GM18502 (cell line): ENCODE results near the gene P2RX6.

Source experiments
- ATAC-seq: cut with Tn5 transposase; IDR thresholded peaks from one replicate; pipeline ENCODE4 v1.9.1; 2021; ENCODE audit warnings: mild to moderate bottlenecking; ENCODE audit not compliant: unreplicated experiment, poor library complexity

P2RX6 gene

GRCh38 chr22:21010426-21011113 is 4.4 kb upstream of the P2RX6 start:
- no peak for ATAC-seq

DNA sequence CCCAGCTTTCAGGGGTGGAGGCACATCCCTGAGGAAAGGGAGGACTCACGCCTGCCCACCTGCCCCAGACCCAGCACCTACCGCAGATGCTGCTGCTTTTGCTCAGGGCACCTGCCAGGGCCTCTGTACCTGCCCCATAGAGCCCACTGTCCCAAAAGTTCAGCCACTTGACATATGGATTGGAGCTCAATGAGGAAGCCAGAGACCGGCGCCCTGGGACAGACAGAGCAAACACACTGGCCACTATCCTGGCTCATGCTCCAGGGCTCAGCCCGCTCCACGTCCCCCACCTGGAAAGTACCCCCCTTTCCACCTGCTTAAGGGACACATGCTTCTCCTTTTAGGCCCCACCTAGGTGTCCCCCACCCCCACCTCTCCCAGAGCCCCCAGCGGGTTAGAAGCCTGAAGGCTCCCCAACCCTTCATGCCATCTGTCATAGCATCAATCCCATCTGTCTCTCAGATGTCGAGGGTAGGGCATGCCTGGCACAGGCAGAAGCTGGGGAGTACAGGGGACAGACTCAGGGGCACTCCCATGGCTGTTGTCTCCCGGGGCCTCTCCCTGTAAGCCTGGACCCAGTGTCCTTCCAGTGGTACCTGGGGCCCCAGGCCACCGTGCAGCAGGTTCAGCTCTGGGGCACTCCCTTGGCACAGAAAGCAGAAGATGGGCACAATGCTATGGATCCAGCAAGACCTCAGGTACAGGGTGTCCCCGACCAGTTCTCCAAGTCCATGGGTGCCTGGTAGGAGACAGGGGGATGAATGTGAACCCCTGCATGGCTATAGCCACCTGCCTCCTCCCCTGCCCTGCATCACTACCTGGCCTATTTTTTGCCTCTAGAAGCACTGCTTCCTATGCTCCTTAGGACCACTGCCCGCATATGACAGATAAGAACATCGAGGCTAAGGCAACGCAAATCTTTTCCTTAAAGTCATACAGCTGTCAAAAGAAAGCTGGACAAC is 2.2 kb upstream of the P2RX6 start:
- no peak for ATAC-seq

DNA sequence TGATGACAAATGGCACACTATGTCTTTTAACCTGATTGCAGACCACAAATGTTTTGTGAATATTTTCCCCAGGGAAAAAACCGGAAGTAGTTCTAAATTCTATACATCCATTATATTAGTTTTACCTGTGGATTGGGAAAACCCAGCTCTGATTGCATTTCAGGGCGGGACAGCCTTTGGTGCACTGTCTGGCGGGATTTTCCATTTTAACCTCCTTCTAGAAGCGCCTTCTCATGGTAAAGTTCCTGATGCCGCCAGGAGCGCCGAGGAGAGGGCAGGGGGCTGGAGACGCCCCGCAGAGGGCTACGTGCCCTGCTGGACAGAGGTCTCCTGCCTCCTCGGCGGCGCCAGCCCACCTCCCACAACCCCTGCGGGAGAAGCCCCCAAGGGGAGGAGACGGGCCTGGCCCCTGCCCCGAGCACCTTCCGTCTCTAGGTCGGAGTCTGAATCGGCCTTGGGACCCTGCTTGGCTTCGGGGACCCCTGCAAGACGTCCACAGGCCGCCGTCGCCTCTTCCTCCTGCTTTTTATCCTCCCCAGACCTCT is 1.2 kb upstream of the P2RX6 start:
- ATAC-seq: peak; percentile 21

DNA sequence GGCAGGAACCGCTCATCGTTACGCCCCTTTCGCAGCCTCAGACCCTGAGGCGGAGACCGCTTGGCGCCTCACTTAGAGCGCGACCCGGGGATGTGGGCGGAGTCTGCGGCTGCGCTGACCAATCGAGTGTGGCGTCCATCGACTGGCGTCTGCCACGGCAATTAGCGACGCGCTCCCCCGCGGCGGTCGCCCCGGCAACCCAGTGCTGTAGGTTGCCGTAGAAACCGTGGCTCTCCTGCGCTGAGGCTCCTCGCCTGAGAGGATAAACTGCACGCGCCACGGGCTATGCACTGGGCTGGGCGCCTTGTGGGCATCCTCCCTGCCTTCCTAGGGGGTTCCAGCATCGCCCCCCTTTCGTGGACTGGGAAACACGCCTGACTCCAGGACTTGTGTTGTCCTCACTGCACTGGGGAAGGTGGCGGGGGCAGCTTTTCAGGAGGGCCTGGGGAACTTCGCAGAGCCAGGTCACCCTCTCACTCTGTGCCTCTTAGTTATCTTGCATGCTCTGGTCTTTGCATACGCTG is 701 bp upstream of the P2RX6 start:
- ATAC-seq: peak; percentile 87

DNA sequence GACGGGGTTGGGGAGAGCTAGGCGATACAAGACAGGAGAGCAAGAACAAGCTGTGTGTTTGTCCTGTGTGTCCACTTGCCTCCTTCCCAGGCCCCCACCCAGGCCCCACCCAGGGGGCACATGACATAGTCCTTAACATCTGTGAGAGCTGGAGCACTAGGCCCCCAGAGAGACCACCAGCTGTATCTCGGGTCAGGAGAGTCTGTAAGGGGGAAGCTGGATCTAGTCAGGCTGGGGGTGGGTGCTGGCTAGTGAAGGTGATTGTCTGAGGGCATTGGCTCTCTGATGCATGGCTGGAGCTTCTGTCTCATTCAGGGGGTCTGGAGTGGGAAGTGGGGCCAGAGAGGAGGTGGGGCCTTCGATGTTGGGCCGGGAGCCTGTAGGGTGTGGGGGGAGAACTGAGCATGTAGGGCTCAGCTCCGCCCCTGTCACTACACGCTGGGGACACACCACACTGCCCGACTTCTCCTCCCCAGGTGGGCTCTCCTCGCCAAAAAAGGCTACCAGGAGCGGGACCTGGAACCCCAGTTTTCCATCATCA is 571 bp downstream of the P2RX6 start:
- no peak for ATAC-seq

DNA sequence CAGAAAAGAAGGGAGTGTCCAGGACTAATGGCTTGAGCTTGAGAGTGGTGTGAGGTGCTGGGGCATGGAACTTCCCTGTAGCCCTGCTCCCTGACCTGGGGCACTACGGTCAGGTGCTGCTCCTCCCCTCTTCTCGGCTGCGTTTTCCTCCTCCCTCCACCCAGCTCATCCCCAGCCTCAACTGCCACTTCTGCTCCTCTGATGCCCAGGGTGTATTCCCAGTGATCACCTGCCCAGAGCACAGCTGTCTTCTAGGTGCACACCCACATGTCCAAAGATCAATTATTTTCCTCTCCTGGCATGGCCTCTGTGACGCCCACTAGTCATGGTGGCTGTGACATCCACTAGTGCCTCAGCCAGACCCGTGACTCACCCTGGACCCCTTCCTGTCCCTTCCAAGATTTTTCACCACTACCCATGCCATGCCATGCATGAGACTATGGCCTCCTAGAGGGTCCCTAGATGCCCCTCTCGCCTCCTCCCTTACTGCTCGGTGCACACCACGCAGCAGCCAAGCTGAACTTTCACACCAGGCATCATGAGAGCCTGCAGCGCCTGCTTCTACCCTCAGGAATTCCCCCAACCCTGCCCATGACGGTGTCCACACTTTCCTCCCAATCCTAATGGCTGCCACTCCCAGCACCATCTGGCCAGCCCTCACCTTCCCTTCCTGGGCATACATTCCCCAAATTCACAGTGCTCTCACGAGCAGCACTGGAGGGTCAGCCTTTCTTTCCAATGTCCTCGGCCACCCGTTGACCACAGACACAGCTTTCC is 1.9 kb downstream of the P2RX6 start:
- ATAC-seq: no peak

- ATAC-seq: no peak
Measured at GRCh38 chr22:21018314-21018713, 3.3 kb downstream of the P2RX6 start.

GRCh38 chr22:21020802-21021429 is 6.0 kb downstream of the P2RX6 start:
- no peak for ATAC-seq

DNA sequence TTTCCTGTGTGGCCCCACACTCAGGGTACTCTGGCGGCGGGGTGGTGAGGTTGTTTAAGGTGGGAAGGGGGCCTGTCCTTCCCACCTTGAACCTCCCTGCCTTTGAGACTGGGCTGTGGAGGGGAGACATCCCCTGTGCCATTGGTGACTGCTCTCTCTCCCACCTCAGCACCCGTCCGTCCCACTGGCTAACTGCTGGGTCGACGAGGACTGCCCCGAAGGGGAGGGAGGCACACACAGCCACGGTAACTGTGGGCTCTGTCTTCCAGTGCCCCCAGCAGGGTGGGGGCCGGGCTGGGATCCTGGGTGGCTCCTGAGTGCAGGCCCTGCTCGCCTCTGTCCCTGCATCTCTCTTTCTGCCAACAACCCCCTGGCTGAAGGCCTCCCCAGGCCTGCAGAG is 7.5 kb downstream of the P2RX6 start:
- ATAC-seq: no peak

DNA sequence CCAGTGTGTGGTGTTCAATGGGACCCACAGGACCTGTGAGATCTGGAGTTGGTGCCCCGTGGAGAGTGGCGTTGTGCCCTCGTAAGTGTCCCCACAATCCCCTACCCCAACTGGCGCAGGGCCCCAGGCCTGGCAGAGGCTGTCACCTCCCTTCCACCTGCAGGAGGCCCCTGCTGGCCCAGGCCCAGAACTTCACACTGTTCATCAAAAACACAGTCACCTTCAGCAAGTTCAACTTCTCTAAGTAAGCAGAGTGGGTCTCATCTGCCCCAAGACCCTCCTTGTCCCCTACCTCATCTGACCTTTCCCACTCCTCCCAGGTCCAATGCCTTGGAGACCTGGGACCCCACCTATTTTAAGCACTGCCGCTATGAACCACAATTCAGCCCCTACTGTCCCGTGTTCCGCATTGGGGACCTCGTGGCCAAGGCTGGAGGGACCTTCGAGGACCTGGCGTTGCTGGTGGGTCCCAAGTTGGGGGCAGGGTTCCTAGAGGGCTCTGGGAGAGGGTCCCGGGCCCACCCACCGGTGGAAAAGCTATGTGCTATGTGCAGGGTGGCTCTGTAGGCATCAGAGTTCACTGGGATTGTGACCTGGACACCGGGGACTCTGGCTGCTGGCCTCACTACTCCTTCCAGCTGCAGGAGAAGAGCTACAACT is 8.1 kb downstream of the P2RX6 start:
- no peak for ATAC-seq

GRCh38 chr22:21025266-21025665 is 10.3 kb downstream of the P2RX6 start:
- ATAC-seq: no peak

GRCh38 chr22:21025763-21026755 is 11.1 kb downstream of the P2RX6 start:
- no peak for ATAC-seq

DNA sequence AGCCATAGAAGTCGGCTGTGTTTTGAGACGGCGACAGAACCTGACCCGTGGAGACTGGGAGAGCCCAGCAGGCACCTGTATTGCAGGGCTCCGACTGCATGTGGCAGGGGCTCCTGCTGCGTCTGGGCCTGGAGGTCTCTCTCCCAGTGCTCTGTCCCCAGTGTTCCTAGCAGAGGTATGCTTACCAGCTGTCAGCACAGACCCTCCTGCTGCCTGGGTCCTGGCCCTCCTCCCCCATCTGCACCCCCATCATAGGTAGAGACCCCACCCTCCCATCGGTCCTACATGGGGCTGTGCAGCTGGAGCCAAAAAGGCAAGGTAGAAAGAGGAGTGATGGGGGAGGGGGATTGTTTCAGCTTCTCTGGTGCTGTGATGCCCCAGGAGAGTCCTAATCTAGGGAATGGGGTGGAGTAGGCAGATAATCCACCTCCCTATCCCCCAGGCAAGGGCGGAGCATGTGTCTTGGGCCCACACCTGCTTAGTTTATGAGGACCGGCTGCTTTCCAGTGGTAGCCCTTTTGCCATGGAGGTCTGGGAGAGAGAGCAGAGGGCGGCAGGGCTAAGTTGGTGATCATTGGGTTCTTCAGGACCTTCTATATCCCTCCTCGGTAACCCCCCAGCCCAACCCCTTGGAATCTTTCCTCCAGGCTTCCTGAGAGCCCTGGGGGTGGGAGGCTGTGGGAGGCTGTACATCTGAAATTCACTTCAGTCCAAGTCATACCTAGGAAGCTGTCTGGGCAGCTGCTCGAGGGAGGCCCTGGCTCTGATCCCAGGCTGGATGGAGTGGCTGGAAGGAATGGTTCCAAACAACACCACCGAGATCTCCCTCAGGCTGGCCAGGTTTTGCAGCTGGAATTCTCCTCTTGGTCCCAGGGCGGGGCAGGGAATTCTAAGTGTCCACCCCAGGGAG is 12.1 kb downstream of the P2RX6 start:
- ATAC-seq: no peak

GRCh38 chr22:21028277-21029251 is 13.6 kb downstream of the P2RX6 start:
- ATAC-seq: no peak

DNA sequence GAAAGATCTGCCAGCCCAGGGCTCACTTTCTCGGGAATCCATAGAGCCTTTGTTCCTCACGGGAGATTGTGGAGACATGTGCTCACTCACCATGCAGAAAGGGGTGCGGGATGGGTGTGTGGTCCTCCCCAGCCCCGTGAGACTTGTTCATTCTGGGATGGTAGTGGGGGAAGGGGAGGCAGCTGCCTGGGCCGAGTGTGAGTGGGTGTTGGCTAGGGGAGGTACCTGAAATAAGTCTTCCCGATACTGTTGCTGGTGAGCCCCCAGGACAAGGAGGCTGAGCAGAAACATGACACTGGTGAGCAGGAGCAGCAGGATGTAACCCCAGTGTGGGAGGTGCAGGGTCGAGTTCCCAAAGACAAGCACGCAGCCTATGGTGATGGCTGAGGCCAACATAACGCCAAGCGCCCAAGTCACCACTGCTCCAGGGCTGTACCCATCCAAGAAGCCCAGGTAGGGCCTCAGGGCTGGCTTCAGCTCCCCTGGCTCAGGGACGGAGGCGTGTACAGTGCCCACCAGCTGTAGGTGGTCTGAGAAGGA is 14.6 kb downstream of the P2RX6 start:
- no peak for ATAC-seq
